DLD1 (cell line): Measurements from ENCODE around the gene MLLT1.
"Not testable (repeated sequence)": the region's sequence is repeated elsewhere in the genome, so short reads cannot be mapped to it uniquely, and the experiment has no call there.

Experiments
- in situ Hi-C: cut with HindIII; loops from 2 replicates; pipeline ENCODE4 v1.10.0; 2017; ENCODE audit warnings: low sequenced_read_pairs

MLLT1 gene, protein sequence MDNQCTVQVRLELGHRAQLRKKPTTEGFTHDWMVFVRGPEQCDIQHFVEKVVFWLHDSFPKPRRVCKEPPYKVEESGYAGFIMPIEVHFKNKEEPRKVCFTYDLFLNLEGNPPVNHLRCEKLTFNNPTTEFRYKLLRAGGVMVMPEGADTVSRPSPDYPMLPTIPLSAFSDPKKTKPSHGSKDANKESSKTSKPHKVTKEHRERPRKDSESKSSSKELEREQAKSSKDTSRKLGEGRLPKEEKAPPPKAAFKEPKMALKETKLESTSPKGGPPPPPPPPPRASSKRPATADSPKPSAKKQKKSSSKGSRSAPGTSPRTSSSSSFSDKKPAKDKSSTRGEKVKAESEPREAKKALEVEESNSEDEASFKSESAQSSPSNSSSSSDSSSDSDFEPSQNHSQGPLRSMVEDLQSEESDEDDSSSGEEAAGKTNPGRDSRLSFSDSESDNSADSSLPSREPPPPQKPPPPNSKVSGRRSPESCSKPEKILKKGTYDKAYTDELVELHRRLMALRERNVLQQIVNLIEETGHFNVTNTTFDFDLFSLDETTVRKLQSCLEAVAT

DNA sequence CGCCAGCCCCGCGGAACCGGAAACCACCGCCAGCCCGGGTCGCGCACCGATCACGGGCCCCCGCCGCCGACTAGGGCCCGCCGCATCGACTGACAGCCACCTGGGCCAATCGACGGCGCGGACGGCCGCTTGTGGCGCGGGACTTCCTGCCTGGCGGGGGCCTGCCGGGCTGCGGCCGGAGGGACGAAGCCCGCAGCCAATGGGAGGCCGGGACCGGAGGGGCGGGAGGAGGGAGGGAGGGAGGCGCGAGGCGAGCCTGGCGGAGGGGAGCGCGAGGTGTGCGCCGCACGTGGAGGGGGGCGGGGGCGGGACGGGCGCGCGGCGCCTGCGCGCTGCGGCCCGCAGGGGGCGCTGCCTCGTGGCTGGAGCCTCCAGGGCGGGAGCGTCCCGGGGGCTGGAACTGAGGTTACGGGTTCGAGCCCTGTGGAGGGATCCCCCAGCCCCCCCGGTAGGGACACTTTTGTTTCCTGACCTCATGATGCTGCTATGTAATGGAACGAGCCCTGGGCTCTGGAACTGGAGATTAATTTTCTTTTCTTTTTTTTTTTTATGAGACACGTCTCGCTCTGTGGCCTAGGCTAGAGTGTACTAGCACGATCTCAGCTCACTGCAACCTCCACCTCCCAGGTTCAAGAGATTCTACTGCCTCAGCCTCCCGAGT, at the start of gene MLLT1:
MLLT1 (minus strand) TSS at position 45 of the 661 bp plus-strand sequence. CDS start 191 bp downstream, outside the sequence.
- in situ Hi-C loops, result loop anchor here (5.0 to 25.0 kb wide), 3 partner anchors 43 to 243 kb away; no protein-coding TSS in a partner anchor

DNA sequence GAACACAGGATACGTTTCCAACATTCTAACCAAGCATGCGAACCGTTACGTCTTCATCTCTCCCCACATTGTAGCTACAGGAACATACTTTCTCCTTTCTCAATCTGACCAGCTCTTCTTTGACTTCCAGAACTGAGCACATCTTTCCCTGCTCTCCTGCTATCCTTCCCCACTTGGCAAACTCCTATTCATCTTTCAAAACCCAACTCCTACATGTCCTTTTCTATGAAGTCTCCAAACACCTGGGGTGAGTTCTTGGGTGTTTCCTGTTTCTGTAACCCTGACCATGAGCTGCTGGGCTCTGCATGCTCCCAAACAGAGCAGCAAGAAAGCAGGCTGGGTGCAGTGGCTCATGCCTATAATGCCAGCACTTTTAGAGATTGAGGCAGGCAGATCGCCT, 47.0 kb upstream of the MLLT1 start:
- in situ Hi-C loops, result no loop called here

DNA sequence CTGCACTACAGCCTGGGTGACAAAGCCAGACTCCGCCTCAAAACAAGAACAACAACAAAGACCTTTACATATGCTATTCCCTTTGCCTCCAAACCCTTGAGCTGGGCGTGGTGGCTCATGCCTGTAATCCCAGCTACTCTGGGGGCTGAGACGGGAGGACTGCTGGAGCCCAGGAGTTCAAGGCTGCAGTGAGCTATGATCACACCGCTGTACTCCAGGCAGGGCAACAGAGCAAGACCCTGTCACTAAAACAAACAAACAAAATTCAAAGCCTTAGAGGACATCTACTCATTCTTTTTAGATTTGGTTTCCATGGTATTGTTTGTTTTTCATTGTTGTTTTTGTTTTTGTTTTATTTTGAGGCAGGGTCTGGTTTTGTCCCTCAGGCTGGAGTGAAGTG, 45.8 kb upstream of the MLLT1 start:
- in situ Hi-C loops, result no loop called here

DNA sequence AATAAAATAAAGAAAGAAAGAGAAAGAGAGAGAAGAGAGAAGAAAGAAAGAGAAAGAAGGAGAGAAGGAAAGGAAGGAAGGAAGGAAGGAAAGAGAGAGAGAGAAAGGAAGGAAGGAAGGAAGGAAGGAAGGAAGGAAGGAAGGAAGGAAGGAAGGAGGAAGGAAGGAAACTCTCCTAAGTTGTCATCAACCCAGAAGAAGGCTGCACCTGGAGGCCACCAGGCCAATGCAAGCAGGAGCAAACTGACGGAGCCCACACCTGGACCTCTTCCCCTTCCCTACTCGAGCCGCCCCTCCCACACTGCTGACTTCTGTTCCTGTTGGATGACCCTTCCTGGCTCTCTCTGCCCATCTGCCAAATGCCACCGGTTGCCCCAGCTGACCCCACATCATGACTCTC, 45.0 kb upstream of the MLLT1 start:
- in situ Hi-C loops, result no loop called here

DNA sequence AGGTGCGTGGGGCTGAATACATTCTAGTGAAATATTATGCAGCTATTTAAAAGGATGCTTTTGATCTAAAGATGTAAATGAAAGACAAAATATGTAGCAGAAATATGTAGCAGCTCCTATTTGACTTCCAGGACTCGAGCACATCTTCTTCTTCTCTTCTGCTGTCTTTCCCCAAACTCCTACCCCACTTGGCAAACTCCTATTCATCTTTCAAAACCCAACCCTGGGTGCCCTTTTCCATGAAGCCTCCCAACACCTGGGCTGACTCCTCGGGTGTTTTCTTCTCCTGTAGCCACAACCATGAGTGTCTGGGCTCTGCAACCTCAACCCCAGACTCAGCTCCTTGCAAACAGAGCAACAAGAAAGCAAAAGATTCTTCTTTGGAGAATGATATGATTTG, 42.5 kb upstream of the MLLT1 start:
- in situ Hi-C loops, result no loop called here

DNA sequence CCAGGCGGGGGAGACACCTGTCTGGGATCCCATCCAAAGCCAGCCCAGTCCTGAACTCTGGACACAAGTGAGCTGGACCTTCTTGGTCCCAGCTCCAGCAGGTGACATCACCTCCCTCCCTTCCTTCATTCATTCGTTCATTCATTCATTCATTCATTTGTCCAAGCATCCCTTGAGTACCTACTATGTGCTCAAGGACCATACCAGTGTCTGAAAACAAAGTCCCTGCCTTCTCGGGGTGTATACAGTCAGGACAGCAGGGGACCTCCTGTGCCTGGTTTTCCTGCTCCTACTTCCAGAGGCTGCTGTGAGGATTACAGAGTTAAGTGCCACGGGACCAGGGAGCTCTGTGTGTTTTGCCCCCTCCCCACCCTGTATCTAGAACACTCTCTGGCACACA, 39.6 kb upstream of the MLLT1 start:
- in situ Hi-C loops, result no loop called here

DNA sequence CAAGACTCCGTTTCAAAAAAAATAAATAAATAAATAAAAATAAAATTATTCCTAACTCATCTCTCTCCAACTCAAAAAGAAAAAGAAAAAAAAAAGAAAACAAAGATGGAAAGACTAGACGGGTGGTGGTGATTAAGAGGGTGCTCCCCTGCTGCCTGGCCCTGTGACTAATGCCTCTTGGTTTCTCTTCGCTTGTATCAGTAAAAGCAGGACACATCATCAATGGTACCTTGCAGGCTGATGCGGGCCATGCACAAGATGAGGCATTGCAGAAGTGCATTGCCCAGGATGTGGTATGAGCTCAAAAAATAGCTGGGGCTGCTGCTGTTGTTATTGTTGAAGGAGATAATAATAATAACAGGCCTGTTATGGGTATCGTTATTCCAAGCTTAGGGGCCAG, 39.0 kb upstream of the MLLT1 start:
- in situ Hi-C loops, result no loop called here

DNA sequence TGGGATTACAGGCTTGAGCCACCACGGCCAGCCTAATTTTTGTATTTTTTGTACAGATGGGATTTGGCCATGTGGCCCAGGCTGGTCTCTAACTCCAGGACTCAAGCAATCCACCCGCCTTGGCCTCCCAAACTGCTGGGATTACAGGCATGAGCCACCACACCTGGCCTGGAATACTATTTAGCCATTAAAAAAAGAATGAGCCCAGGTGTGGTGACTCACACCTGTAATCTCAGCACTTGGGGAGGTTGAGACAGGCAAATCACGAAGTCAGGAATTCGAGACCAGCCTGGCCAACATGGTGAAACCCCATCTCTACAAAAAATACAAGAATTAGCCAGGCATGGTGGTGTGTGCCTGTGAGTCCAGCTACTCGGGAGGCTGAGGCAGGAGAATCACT, 35.9 kb upstream of the MLLT1 start:
- in situ Hi-C loops, result not testable (repeated sequence)

DNA sequence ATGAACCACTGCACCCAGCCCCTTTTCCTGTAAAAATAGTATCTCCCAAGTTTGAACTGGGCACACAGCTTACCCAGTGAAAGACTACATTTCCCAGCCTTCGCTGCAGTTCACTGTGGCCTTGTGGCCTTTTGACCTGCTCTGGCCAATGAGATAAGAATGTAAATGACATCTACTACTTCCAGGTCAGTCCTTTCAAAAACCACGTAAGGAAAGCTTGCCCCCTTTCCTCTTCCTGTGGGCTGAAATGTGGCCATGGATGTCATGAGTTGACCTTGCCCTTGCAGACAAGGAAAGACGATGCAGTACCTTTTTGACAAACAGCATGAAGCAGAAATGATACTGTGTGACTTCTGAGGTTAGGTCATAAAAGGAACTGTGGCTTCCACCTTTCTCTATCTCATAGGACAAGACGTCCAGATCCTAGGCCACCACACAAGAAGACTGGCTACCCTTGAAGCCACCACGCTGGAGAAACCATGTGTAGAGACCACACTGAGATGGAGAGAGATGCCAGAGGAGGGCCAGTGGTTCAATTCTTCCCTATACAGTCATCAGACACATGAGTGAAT, 33.7 kb upstream of the MLLT1 start:
- in situ Hi-C loops, result no loop called here

DNA sequence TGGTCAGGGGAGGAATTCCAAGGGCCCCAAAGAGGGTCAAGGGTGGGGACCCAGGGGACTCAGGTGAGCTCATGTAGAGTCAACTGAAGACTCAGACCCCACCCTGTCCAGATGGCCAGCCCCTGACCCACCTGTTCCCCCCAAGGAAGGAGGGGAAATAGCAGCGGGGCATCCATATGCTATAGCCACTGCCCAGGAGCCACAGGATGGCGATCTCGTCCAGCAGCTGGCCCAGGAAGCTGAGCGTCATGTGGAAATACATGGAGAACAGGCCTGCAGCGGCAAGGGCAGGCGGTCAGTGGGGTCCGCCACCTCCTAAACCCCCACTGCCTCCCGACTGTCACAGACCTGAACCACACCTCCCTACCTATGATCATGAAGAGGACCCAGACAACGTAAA, 32.2 kb upstream of the MLLT1 start:
- in situ Hi-C loops, result no loop called here

DNA sequence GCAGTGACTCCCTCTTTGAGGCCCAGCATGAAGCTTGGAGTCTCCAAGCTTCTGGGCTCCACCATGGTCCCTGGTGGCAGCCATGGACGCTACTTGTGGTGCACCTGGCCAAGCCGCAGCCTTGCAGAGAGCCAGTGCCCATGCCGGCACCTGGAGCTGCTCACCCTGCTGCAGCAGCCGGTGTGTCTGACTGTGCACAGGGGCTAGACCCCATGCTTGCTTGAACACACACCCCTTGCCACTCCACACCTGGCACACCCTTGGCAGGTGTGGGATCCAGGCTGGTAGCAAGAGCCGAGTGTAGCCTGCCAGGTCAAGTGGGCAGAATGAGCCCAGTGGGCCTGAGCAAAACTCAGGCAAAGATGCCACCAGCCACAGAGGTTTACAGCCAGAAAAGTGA, 18.6 kb upstream of the MLLT1 start:
- in situ Hi-C loops, result loop anchor here (25.0 kb wide), 1 partner anchor 261 kb away; no protein-coding TSS in a partner anchor

DNA sequence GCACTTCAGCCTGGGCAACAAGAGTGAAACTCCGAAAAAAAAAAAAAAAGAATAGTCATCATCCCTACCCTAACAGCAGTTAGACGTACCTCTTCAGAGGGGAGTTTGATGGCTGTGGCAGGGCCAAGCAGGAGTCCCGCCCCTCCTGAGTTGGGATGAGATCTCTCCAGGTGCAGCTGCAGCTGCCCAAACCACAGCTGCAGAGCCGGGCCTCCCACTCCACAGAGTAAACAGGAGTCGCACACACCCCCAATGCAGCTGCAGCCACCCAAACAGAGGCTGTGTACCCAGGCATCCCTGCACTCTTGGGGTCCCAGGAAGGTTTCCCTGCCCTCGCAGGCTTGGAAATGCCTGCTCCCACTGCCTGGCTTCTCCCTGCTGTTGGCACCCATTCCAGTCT, 17.4 kb upstream of the MLLT1 start:
- in situ Hi-C loops, result loop anchor here (25.0 kb wide), 1 partner anchor 260 kb away; no protein-coding TSS in a partner anchor

DNA sequence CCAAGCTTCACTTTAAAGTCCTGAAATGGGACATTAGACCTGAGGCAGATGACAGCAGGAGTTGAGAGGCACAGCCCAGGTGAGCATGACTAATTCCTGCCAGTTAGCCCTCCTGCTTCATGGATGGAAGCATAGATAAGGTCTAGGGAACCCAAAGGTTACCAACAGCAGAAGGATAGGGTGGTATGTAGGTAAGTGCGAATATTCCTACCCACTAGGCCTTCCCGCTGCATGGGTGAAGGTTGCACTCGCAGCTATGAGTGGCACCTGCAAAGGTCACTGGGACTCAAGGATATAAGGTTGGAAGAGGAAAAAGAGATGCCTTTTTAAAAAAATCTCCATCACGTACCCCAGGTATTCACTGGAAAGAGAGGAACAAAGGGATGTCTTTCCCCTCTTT, 12.2 kb upstream of the MLLT1 start:
- in situ Hi-C loops, result loop anchor here (25.0 kb wide), 1 partner anchor 255 kb away; no protein-coding TSS in a partner anchor

DNA sequence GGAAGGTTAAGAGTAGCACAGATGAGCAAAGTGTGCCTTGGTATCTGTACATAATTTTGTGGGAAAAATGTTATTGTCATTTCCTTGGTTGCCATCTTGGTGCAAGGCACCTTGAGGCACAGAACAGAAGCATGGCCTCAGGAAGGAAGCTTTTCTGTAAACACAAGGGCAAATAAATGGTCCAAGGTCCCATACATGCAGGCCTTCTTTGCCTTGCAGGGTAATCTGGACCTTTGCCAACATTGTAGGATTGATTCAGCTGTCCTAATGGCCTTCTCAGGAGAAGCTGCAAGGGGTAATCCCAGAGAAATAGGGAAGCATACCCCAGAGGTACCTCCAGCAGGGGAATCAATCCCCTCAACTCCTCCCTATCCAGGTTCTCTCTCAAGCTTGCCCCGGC, 9.0 kb upstream of the MLLT1 start:
- in situ Hi-C loops, result loop anchor here (10.0 to 25.0 kb wide), 2 partner anchors 144 to 251 kb away; no protein-coding TSS in a partner anchor

DNA sequence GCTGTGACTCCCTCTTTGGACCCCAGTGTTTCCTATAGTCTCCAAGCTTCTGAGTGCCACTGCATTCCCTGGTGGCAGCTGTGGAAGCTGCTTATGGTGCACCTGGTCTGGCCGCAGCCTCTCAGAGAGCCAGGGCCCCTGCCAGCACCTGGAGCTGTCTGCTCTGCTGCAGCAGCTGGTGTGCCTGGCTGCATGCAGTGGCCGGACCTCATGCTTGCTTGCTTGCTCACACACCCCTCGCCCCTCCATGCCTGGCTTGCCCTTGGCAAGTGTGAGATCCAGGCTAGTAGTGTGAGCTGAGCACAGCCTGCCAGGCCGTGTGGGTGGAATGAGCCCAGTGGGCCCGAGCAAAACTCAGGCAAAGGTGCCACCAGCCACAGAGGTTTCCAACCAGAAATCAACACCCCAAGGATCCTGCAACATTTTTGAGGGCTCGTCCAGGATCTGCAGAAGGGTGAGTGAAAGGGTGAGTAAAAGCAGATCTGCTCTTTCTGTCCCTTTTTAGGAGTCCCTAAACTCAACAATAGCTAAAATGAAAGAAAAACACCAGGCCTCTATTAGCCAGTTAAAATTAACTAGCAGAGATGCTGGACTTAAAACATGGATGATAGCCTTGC, 7.6 kb upstream of the MLLT1 start:
- in situ Hi-C loops, result loop anchor here (10.0 to 25.0 kb wide), 2 partner anchors 143 to 250 kb away; no protein-coding TSS in a partner anchor

DNA sequence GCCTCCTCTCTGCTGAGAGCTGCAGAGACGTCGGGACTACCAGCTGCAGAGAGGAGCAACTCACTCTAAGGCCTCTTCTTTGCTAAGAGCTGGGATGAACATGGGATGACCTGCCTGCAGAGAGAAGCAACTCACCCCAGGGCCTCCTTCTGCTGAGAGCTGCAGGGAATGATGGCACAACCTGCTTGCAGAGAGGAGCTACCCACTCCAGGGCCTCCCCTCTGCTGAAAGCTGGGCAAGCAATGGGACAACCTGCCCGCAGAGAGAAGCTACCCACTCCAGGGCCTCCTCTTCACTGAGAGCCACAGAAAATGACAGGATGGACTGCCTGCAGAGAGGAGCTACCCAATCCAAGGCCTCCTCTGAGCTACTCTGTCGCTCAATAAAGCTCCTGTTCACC, 6.9 kb upstream of the MLLT1 start:
- in situ Hi-C loops, result loop anchor here (10.0 to 25.0 kb wide), 2 partner anchors 142 to 249 kb away; no protein-coding TSS in a partner anchor

DNA sequence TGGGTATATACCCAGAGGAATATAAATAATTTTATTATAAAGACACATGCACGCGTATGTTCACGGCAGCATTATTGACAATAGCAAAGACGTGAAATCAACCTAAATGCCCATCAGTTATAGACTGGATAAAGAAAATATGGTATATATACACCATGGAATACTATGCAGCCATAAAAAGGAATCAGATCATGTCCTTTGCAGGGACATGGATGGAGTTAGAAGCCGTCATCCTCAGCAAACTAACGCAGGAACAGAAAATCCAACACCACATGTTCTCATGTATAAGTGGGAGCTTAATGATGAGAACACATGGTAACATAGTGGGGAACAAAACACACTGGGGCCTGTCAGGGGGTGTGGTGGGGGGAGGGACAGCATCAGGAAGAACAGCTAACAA, 2.6 kb upstream of the MLLT1 start:
- in situ Hi-C loops, result loop anchor here (10.0 to 25.0 kb wide), 2 partner anchors 138 to 245 kb away; no protein-coding TSS in a partner anchor

DNA sequence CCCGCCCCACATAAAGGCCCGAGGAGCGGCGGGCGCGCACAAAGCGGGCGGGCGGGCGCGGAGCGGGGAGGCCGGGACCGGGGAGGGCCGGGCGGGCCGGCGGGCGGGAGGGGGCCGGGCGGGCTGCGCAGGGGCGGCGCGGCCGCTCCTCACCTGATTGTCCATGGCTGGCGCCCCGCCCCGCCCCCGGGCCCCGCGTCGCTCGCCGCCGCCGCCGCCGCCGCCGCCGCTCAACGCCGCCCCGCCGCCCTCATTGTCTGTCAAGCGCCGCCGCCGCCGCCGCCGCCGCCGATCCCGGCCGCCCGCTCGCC, 200 bp downstream of the MLLT1 start:
- in situ Hi-C loops, result loop anchor here (5.0 to 25.0 kb wide), 2 partner anchors 42 to 242 kb away; no protein-coding TSS in a partner anchor

DNA sequence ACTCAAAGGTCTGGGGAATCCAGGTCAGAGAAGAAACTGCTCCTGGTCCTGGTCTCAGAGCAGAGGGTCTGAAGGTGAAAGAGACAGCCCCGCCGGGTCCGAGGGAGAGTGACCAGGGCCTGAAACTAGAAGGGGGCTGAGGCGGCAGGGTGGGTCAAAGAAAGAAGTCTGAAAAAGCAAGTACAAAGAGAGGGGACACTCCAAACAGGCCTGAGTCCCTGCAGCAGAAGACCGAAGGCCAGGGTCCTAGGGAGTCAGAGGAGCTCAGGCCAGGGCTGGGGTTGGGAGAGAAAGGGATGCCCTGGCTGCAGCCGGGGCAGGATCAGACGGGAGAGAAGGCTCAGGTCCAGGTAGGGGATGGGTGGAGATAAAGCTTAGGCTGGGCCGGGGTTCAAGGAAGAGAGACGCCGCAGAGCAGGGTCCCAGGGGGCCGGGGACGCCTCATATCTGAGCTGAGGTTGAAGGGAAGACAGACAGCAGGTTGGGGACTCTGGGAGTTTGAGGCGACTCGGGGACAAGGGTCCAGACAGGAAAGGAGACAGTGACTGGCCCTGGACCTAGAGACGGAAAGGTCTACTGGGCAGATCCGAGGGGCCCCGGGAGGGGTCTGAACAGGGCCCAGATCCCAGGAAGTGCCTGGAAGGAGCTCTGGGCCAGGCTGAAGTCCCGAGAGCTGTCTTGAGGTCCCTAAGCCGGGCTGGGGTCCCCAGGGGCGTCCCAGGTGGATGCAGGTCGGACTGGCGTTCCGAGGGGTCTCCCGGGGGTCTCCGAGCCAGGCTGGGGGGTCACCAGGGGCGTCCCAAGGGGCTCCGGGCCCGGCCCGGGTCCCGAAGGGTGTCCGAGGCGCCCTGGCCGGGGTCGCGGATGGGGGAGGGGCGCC, 795 bp downstream of the MLLT1 start:
- in situ Hi-C loops, result loop anchor here (5.0 to 25.0 kb wide), 2 partner anchors 42 to 242 kb away; no protein-coding TSS in a partner anchor

DNA sequence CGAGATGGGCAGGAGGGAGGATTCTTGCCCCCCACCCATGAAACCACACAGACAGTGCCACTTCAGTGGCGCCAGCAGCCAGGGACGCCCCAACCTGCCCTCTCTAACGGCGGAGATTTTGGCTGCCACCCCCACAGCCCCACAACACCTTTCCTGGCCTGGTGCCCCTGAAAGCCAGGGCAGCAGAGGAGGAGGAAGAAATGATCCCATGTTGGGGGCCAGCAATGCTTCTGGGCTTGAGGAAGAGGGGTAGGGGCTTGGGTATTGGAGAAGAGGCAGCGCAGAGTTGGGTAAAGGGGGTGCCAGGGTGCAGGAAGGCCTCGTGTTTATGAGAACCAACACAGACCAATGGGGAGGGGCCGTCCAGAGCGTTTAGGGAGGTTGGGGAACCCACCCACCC, 1.7 kb downstream of the MLLT1 start:
- in situ Hi-C loops, result loop anchor here (5.0 to 25.0 kb wide), 2 partner anchors 41 to 241 kb away; no protein-coding TSS in a partner anchor
